ENCODE measurements around the gene ZNF782. TPM values are rescaled to one million over a fixed set of nuclear protein-coding genes. Genes with fewer than 3 reads are reported as not detected.

The ZNF782 gene
- total RNA-seq, 4 donors from 2014 or later: 4.7 to 10.1 (median 6.5) TPM

- Histone ChIP-seq H3K9me3 (peaks cover 0 to 6% (median 0%) of the 10 kb centered on the region in 3 donors), H3K36me3 (no peaks in the 10 kb centered on the region), H3K27ac (peak overlapping the region in 2 of 4 donors; percentile 87 to 89), H3K4me3 (peak overlapping the region; percentile 70 to 90 (median 81)), H3K27me3 (no peaks in the 10 kb centered on the region), H3K4me1 (peaks cover 7 to 37% (median 13%) of the 10 kb centered on the region in 3 donors)
- no peak for DNase-seq
- intact Hi-C loops (cut with DNase I): loop anchor here (5.0 to 10.0 kb wide), 2 partner anchors 260 to 548 kb away; no protein-coding TSS in a partner anchor
- WGBS, 2 donors: 17 to 19% methylated on average over 15 to 16 of the region's 16 CpGs
- TF ChIP-seq POLR2A (IDR thresholded peaks at IDR 0.05): no peak
- TF ChIP-seq CTCF (IDR thresholded peaks at IDR 0.05): no peak
Measured at GRCh38 chr9:96854651-96855273, 448 bp upstream of the ZNF782 start.

- no peaks in the 10 kb centered on the region for H3K27me3 ChIP-seq
- TF ChIP-seq CTCF (IDR thresholded peaks at IDR 0.05) (no peak), POLR2A (IDR thresholded peaks at IDR 0.05) (no peak)
- peaks cover 0 to 5% (median 0%) of the 10 kb centered on the region in 3 donors for H3K36me3 ChIP-seq
- peak overlapping the region in 2 of 4 donors; percentile 80 to 90 for H3K4me3 ChIP-seq
- H3K4me1 ChIP-seq: peaks cover 7 to 33% (median 13%) of the 10 kb centered on the region in 3 donors
- WGBS, 2 donors: 42 to 48% methylated on average over 4 of the region's 4 CpGs
- H3K27ac ChIP-seq: no peak overlapping the region
- intact Hi-C loops (cut with DNase I): loop anchor here (5.0 to 10.0 kb wide), 2 partner anchors 262 to 550 kb away; no protein-coding TSS in a partner anchor
- DNase-seq: no peak
- peaks cover 0 to 26% (median 0%) of the 10 kb centered on the region in 3 donors for H3K9me3 ChIP-seq
Measured at GRCh38 chr9:96852676-96853075, 1.6 kb downstream of the ZNF782 start.

GRCh38 chr9:96844040-96844439 is 10.3 kb downstream of the ZNF782 start:
- WGBS, 2 donors: 87 to 100% methylated on average over 2 of the region's 2 CpGs
- H3K9me3 ChIP-seq: peaks cover 0 to 67% (median 3%) of the 10 kb centered on the region in 3 donors
- no peaks in the 10 kb centered on the region for H3K27me3 ChIP-seq
- H3K4me1 ChIP-seq: no peaks in the 10 kb centered on the region
- TF ChIP-seq POLR2A (IDR thresholded peaks at IDR 0.05): no peak
- no peak for TF ChIP-seq CTCF (IDR thresholded peaks at IDR 0.05)
- H3K27ac ChIP-seq: no peak overlapping the region
- no peak for DNase-seq
- intact Hi-C loops (cut with DNase I): no loop called here
- peaks cover 0 to 64% (median 0%) of the 10 kb centered on the region in 3 donors for H3K36me3 ChIP-seq
- H3K4me3 ChIP-seq: no peak overlapping the region

GRCh38 chr9:96818533-96818932 is 35.8 kb downstream of the ZNF782 start:
- DNase-seq: no peak
- no peaks in the 10 kb centered on the region for H3K4me1 ChIP-seq
- peaks cover 19 to 98% (median 91%) of the 10 kb centered on the region in 3 donors for H3K9me3 ChIP-seq
- H3K27me3 ChIP-seq: no peaks in the 10 kb centered on the region
- intact Hi-C loops (cut with DNase I): no loop called here
- TF ChIP-seq CTCF (IDR thresholded peaks at IDR 0.05) (no peak), POLR2A (IDR thresholded peaks at IDR 0.05) (no peak)
- 92 to 97% methylated on average over 6 of the region's 6 CpGs for WGBS, 2 donors
- no peak overlapping the region for H3K27ac ChIP-seq
- no peak overlapping the region for H3K4me3 ChIP-seq
- peaks cover 14 to 77% (median 19%) of the 10 kb centered on the region in 3 donors for H3K36me3 ChIP-seq

GRCh38 chr9:96817973-96818372 is 36.3 kb downstream of the ZNF782 start:
- 97 to 100% methylated on average over 2 of the region's 2 CpGs for WGBS, 2 donors
- TF ChIP-seq CTCF (IDR thresholded peaks at IDR 0.05) (no peak), POLR2A (IDR thresholded peaks at IDR 0.05) (no peak)
- Histone ChIP-seq H3K4me1 (no peaks in the 10 kb centered on the region), H3K27ac (no peak overlapping the region), H3K4me3 (peak overlapping the region in 1 of 4 donors; percentile 3), H3K27me3 (no peaks in the 10 kb centered on the region), H3K9me3 (peaks cover 19 to 98% (median 88%) of the 10 kb centered on the region in 3 donors), H3K36me3 (peaks cover 10 to 72% (median 13%) of the 10 kb centered on the region in 3 donors)
- no peak for DNase-seq
- intact Hi-C loops (cut with DNase I): no loop called here
